GM13976 (cell line): ENCODE measurements around the gene FAM76A.
A peak's percentile ranks its signal among the peaks of the same experiment; 100 is the strongest.
"Not testable (repeated sequence)": the region's sequence is repeated elsewhere in the genome, so short reads cannot be mapped to it uniquely, and the experiment has no call there.

Experiments
- DNase-seq: peaks from one replicate; pipeline ENCODE4 v3.0.0; 2012; ENCODE audit warnings: low spot score
- in situ Hi-C: fragments of 300-500 bp; cut with MboI; formaldehyde crosslinking; loops from one replicate; pipeline ENCODE4 v1.12.0; 2022; ENCODE audit warnings: low sequenced_read_pairs, mixed read lengths, inconsistent platforms; ENCODE audit not compliant: unreplicated experiment
- TF ChIP-seq, protein P1 (sequence below): IDR thresholded peaks from 2 replicates; pipeline ENCODE4 v1.5.1; 2012; ENCODE audit warnings: borderline replicate concordance, mild to moderate bottlenecking; ENCODE audit not compliant: insufficient read depth; ENCODE audit errors: extremely low read depth, missing control alignments, control extremely low read depth

FAM76A gene

DNA sequence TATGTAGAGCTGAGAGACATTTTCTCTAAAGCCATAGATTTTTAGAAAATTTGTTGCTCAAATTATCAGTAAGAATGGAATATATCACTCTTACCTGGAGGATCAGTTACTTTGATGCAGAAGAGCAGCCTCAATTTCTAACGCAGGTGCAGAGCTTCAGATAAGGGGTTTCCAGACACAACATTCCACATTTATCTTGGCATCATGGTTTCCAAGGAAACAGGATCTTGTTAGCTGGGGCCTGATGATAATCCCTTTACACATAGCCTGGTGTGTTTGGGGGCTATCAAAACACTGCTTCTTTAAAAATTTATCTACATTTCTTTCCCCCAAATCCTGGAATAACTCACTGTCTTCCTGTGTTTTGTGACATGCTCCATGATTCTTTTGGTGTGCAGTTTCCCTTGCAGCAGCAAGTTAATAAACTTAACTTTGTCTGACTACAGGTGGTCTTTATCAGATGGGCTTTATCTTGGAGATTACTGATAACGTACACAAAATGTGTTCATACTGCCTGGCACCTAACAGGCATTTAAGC lies 44.6 kb downstream of the FAM76A start:
- TF ChIP-seq, protein P1, sequence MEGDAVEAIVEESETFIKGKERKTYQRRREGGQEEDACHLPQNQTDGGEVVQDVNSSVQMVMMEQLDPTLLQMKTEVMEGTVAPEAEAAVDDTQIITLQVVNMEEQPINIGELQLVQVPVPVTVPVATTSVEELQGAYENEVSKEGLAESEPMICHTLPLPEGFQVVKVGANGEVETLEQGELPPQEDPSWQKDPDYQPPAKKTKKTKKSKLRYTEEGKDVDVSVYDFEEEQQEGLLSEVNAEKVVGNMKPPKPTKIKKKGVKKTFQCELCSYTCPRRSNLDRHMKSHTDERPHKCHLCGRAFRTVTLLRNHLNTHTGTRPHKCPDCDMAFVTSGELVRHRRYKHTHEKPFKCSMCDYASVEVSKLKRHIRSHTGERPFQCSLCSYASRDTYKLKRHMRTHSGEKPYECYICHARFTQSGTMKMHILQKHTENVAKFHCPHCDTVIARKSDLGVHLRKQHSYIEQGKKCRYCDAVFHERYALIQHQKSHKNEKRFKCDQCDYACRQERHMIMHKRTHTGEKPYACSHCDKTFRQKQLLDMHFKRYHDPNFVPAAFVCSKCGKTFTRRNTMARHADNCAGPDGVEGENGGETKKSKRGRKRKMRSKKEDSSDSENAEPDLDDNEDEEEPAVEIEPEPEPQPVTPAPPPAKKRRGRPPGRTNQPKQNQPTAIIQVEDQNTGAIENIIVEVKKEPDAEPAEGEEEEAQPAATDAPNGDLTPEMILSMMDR, result no peak
- in situ Hi-C loops, result no loop called here

DNA sequence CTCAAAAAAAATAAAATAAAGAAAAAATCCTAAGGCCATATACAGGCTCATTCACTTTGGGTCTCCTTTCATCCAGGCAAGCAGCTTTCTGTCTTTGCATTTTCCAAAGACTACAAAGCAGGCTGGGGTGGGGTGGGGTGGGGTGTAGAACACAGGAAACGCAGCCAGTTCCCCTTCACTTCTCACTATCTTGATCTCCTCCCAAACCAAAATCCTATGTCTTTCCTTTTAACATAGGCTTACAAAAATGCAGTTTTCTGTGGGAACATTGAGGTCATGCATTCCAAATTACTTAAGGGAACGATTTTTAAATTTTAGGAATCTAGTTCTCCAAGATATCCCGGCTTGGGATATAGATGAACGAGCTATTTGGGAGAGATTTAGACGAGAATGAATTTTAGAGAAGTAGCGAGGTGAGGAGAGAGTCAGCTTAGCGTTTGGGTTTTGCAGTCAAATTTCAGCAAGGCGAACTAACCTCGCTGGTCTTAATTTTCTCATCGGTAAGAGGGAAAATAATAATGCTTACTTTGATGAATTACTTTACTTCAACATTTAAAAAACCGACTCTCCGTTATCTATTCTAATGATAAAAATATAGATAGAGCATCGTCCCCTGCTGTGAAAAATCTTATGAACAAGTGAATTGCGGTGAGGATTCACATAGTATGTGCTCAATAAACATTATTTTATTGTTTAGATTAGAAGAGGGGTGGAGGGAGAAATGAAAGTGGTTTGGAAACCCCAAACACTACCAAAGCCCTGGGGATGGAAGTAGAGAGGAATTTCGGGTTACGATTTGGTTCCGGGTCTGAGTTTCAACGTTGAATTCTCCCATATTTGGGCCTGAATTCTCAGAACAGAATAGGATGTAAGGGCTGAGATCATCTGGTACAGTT lies 46.5 kb downstream of the FAM76A start:
- in situ Hi-C loops, result no loop called here
- no peak for DNase-seq
- TF ChIP-seq, protein P1, result no peak

More for the DNA sequence above, 44.6 kb downstream of the FAM76A start:
- DNase-seq, result no peak

DNA sequence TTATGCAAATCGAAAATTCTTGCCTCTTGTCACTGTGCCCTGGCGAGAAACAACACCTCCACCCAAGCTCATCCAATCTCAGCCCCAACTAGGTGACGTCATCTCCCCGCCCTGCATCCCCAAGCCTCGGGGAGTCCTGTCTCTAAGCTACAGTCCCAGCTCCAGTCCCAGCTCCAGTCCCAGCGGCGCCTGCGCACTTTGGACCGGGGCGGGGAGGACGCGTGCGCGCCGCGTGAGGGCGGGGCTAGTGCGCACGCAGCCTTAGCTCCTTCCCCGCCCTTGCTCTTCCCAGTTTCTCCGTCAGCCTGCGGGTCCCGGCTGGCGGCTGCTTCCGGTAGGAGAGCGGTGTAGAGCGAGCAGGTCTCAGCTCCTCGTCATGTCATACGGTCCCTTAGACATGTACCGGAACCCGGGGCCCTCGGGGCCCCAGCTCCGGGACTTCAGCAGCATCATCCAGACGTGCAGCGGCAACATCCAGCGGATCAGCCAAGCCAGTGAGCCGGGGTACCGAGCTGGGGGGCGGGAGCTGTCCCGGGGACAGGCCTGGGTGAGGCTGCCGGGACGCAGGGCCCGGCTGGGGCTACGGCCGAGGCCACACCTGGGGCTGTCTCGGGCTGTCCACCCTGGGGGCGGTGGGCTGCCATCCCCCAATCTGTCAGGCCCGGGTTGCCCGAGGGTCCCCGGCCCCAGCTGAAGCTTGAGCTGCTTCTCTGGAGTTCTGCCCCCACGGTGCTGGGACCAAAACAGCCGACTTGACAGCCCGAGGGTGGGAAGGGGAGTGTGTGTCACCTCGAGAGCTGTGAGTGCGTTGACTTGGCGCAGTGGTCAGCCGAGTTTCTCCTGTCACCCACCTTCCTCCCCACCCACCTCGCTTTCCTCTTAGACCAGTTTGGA lies 47.4 kb downstream of the FAM76A start, which contains the start of gene STX12:
Gene STX12 (plus strand): TSS at position 288 of the 894 bp plus-strand sequence. CDS start 89 bp downstream, at position 377.
- TF ChIP-seq, protein P1, result no peak
- in situ Hi-C loops, result no loop called here

DNA sequence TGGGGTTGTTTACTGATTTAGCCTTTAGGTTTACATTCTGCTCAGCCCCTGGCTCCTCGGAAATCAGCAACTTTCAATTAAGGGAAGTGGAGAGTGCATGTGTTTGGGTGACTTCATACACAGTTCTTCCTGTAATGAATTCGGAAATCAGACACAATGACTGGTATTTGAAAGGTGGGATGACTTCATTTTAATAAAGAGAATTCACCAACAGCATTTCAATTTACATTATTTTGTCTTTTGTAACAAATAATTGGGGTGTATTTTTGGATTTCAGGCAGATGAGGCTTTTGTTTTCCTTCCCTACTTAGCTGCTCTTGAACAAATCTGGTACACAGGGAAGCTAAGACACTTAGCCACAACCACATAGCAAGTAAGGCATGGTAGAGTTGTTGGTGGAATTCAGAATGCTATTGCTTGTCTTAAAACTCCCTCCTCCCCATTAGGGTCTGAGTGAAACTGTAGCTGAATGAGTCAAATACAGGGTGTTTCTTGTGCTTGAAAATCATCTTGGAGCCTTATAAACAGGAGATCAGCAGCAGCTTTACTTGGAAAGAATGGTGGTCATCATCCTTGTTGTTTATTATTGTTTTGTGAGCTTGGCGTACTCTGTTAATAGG lies 48.2 kb downstream of the FAM76A start:
- DNase-seq, result no peak
- TF ChIP-seq, protein P1, result no peak
- in situ Hi-C loops, result no loop called here

More for the DNA sequence above, 47.4 kb downstream of the FAM76A start, which contains the start of gene STX12:
- peak; percentile 98 for DNase-seq

DNA sequence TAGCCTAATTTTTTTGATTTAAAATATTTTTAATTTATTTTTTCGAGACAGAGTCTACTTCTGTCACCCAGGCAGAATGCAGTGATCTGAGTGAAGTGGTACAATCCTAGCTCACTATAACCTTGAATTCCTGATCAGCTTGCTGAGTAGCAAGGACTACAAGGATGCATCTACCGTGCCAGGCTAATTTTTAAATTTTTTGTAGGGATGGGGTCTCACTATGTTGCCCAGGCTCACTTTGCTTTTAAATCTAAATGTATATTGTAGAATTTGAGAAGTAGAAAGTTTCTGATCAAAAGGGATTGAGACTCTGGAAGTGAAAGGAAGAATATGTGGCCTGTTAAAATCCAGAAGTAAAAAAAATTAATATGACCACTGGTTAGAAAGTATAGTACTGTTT lies 48.9 kb downstream of the FAM76A start:
- in situ Hi-C loops, result no loop called here
- no peak for DNase-seq
- TF ChIP-seq, protein P1, result no peak

DNA sequence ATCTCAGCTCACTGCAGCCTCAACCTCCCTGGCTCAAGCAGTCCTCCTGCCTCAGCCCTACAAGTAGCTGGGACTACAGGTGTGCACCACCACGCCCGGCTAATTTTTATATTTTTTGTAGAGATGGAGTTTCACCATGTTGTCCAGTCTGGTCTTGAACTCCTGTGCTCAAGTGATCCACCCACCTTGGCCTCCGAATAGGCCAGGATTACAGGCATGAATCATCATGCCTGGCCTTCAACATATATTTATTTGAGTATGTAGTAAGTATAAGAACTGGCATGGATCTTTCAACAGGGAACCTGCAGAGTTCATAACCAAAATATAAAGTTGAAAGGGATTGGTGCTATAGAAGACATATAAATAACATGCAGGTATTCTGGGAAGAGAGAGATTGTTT lies 49.6 kb downstream of the FAM76A start:
- in situ Hi-C loops, result not testable (repeated sequence)

GRCh38 chr1:27776276-27776675 lies 50.5 kb downstream of the FAM76A start:
- DNase-seq, in situ Hi-C loops: not testable (repeated sequence)

More for the DNA sequence above, 49.6 kb downstream of the FAM76A start:
- DNase-seq, result not testable (repeated sequence)
